MV-4-11 (cell line): Measurements from ENCODE around the gene BABAM2.
A peak's percentile ranks its signal among the peaks of the same experiment; 100 is the strongest.

Experiments
- DNase-seq: peaks from one replicate; lab custom pipeline; 2025; lab: John Stamatoyannopoulos, UW

The BABAM2 gene

DNA sequence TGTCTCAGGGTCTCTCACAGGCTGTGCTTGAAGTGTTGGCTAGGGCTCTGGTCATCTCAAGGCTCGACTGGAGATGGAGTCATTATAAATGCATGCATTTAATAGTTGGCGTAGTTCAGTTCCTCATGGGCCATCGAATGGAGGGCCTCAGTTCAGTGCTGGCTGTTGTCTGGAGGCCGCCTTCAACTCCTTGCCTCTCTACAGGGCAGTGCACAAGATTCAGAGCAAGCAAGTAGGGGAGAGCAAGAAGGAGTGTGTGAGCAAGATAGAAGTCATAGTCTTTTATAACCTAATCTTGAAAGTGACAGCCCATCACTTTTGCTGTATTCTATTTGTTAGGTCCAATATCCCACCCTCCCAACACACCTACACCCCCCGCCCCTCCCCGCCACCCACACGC lies 137.5 kb downstream of the BABAM2 start:
- DNase-seq: no peak

DNA sequence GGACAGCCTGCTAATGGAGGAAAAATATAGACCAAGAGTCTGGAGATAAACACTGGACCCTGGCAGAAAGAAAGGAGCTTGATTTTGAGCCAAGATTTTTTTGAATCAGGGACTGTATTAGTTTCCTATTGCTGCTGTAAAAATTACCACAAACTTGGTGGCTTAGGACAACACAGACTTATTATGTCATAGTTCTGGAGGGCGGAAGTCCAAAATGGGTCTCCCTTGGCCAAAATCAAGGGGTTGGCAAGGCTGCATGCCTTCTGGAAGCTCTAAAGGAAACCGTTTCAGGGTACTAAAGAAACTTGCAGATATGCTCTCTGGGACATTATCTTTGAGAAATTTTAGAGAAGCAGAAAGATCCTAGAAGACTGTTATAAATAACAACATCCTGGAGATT lies 140.1 kb downstream of the BABAM2 start:
- DNase-seq: no peak

DNA sequence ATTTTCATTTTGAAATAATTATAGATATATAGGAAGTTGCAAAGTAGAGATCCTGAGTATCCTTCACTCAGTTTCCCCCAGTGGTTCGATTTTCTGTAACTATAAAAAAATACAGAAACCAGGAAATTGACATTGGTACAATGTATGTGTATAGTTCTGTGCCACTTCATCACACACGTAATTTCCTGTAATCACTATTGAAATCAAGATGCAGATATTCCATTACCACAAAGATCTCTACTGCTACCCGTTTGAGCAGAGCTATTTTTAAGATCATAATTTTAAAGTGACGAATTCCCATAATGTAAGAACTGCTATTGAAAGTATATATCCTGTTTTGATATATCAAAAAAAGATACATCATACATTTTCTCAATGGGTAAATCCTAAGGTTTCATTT lies 142.3 kb downstream of the BABAM2 start:
- DNase-seq: no peak

DNA sequence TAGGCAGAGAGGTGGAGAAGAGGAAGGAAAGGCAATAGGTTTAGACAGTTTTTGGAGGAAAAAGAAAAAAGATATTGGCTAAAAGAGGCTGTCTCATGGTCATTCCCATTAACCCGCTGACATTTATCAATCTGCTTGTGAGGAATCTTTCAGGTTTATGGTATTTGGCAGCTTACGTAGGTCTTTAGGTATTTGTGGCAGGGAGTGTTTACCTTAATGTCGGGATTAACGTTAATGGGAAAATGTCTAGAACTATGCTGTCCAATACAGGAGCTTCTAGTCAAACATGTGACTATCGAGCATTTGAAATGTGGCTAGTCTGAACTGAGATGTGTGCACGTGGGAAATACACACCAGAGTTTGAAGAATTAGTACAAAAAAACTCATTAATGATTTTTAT lies 144.2 kb downstream of the BABAM2 start:
- DNase-seq: no peak

DNA sequence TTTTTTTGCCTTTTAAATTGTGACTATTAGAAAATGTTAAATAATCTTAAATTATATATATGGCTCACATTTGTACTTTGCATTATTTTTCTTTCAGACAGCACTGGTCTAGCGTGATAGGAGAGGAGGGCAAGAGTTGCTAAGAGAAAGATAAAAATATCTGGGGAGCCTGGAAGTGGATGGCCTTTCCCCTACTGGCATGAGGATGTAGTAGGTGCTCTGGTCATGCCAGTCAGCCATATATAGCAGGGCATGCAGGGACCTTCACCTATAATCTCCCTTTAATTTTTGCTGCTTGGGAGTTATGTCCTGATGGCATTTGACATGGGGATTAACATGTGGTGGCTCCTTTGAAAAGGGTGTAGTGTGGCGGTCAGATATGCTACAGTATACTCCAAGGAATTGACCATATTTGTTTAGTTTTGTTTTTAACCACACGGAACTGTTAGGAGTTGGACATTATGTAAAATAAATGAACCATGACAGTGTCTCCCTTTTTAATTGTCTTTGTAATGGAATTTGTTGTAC lies 144.7 kb downstream of the BABAM2 start:
- DNase-seq: no peak

DNA sequence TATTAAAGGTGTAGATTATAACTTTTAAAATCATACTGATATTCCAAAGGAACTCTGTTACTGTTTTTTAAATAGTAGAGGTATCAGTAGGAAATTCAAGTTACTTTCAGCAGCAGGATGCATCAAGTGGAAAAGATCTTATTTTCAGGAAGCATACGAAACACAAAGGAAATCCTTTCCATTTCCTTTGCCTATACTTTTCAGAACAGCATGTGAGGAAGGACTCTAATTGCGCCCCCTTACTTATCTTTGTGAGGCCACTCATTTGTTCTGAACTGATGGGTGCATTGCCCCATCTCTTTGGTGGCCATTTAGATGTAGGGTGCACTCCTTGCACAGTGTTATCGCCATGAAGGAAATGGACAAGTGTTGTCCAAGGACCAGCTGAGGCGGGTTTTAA lies 145.3 kb downstream of the BABAM2 start:
- DNase-seq: no peak

DNA sequence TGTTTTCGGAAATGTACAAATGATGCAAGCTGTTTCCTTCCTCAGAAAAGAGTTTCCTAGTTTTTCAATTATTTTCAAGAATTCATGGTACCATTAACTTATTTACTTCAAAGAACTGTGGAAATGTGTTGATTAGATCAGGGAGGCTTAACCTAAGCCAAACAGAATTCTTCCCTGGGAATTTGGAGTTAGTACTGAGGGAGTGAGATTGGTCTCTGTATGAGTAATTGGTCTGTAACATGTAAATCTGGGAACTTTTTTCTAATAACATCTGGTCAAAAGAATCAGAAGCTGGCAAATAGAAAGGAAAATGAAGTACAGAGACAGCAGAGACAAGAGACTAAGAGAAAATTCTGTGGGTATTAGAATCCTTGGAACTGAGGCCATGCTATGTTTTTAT lies 145.8 kb downstream of the BABAM2 start:
- DNase-seq: no peak

DNA sequence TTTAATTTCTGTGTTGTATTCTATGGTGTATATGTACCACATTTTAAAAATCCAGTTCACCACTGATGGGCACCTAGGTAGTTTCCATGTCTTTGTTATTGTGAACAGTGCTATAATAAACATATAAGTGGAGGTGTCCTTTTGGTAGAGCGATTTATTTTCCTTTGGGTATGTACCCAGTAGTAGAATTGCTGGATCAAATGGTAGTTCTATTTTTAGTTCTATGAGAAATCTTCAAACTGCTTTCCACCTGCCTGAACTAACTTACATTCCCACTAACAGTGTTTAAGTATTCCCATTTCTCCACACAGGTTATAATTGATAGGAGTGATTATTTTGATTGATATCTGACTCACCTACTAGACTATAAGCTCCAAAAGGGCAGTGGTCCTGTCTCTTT lies 148.2 kb downstream of the BABAM2 start:
- DNase-seq: no peak

DNA sequence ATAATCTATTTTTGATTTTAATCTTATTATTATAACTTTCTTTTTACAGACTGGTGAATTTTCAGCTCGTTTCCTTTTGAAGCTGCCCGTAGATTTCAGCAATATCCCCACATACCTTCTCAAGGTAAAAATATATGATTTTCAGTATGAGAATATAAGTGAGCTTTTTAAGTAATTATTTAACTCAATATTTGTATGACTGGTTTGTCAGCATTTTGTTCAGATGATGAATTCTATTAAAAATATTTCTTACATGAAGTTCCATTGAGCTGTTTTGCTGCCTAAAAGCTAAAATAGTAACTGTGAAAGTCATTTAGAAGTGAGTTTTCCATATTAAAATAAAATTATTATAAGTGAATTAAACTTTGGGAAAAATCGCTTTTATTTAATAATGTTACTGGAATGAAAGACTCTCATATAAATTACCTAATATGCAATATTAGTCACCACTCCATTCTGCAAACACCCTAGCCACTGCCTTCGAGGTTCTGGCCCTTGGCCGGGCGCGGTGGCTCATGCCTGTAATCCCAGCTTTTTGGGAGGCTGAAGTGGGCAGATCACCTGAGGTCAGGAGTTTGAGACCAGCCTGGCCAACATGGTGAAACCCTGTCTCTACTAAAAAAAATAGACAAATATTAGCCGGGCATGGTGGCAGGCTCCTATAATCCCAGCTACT lies 155.3 kb downstream of the BABAM2 start:
- DNase-seq: no peak

DNA sequence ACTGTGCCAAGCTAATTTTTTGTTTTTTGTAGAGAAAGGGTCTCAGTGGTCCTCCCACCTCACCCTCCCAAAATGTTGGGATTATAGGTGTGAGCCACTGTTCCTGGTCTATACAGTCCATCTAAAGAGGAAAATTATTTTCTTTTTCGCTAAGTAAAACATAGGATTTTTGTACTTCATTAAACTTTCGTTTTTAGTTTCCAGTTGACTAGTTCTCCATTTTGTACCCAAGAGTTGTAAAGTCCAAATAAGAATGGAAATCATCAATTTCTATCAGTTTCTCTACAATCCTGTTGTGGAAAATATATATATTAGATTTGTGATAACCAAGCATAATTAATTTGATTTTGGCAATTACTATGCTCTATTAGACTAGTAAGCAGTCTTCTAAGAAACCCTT lies 156.4 kb downstream of the BABAM2 start:
- DNase-seq: peak; percentile 27

DNA sequence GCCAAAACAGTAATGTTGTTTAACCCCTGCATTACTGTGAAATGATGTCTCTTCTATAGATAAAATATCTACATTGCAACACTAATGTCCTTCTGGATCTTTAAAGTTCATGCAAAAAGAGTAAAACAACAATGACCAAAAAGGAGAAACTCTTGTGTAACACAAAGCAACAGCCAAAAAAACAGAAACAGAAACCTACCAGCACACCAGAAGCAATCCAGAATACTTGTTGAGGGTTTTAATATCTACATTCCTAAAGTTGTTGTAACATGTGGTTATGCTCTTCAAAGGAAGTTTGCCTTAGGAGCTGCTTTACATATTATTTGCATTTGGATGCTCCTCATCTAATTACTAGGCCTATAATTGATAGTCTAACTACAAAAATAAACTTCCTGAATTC lies 157.2 kb downstream of the BABAM2 start:
- peak; percentile 86 for DNase-seq

DNA sequence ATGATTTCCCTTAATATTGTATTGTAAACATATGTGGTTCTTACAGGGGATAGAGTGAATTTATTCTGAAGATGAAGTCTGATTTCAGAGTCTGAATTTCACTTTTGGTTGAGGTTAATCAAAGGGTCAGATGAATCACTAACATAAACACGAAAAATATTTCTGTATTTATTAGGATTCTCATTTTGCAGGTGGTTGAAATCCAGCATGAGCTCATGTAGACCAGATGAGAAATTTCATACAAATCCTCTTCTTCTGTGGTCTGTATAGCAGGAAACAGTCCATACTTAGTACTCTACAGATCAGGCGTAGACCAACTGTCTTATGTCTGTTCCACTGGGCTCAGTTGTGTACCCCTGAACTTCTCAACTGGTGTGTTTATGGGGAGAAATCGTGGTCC lies 157.8 kb downstream of the BABAM2 start:
- no peak for DNase-seq

DNA sequence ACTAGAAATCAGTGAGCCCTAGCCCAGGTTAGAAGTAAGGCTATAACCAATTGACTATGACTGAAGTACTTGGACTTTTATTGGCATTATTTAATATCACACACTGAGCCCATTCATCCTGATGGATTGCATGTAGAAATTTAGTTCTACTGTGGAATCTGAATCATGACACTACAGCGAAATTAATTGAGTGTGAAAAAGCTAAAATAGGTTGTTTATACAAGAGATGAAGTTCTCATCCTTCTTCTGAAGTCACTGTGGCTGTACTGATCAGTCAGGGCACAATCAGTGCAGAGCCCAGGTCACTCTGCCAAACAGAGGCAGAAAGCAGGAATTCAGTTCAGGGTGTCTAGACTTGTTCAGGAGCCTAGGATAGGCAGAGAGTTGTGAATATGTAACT lies 158.9 kb downstream of the BABAM2 start:
- DNase-seq: no peak

DNA sequence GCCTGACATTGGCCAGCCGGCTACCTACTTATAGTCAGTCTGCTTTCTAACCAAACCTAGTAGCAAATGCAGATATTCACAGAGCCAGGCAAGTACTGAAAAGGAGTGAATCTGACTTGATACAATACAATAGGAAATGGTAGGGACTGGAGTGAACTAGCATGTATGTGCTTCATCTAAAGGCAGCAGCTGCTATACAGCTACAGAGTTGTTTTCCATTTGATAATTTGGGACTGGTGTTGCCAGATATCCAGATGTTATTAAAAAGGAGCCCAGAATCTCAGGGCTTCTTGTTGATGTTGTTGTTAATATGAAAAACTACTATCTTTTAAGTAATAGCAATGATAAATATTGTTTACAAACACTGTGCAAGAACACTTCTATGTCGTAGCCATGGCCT lies 159.4 kb downstream of the BABAM2 start:
- DNase-seq: no peak

DNA sequence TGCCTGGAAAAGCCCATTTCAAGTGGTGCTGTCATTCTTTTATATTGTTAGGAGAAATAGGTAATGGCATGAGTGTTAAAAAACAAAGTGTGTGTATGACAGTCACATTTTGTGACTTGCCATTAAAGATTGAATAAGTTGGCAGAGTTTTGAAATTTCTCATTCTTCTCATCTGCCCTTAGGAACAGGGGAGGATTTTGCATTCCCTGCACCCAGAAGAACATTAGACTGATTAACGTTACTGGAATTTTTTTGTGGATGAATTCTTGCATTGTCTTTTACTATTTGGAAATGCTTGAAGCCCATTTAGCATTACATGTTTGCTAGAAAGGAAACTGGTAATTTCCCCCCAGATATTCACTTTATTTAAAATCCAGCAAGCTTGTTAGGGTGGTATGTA lies 162.2 kb downstream of the BABAM2 start:
- no peak for DNase-seq

DNA sequence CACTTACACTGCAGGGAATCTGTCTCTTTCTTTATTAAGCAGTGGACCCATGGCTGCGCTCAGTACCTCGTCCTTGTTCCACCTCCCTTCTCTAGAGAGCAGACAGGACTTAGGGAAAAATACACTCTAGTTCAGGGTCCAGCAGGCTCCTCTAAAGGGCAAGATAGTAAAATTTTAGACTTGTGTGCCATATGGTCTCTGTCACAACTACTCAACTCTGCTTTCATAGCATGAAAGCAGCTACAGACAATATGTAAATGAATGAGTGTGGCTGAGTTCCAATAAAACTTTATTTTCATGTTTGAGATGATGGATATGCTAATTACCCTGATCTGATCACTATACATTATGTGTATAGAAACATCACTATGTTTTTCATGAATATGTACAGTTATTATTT lies 163.1 kb downstream of the BABAM2 start:
- DNase-seq: no peak

DNA sequence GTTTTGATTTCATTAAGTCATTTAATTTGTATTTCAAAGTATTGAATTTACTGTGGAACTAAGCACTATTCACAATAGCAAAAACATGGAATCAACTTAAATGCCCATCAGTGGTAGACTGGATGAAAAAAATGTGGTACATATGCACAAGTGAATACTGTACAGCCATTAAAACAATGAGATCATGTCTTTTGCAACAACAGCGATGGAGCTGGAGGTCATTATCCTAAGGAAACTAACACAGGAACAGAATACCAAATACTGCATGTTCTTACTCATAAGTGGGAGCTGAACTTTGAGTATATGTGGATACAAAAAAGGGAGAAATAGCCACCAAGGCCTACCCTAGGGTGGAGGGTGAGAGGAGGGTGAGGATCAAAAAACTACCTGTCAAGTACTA lies 164.4 kb downstream of the BABAM2 start:
- DNase-seq: no peak

DNA sequence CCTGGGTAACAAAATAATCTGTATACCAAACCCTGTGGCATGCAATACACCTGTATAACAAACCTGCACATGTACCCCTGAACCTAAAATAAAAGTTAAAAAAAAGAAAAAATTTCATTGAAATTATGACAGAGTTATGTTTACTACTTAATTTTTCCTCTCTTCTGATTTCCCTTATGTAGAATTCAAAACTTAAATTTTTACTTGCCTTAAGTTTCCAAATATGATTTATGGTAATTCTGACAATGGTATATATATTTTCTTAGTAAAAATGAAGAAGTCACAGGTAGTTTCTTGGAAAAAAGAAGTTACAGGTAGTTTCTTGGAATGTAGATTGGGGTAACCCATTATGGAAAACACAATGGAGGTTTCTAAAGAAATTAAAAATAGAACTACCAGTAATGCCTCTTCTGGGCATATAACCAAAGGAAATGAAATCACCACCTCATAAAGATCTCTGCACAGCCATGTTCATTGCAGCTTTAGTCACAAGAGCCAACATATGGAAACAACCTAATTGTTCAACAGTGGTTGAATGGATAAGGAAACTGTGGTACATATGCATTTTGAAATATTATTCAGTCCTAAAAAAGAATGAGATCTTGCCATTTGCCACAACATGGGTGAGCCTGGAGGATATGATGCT lies 164.9 kb downstream of the BABAM2 start:
- DNase-seq: peak; percentile 29

DNA sequence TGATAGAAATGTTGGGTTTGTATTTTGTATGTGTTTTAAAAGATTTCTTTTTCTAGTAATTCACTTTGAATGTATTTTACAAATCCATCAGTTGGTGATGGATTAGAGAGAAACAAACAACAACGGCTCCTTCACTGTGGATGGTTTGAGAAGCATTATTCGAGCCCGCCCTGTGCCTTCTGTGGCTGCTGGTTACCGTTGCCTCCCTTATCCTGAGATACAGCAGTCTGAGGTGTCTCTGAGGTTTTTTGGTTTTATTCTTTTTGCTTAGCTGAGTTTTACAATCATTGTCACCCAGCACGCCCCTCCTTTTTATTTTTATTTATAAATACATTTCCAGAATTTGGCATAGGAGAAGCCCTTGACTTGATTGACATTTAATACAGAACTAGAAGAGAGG lies 168.3 kb downstream of the BABAM2 start:
- no peak for DNase-seq

DNA sequence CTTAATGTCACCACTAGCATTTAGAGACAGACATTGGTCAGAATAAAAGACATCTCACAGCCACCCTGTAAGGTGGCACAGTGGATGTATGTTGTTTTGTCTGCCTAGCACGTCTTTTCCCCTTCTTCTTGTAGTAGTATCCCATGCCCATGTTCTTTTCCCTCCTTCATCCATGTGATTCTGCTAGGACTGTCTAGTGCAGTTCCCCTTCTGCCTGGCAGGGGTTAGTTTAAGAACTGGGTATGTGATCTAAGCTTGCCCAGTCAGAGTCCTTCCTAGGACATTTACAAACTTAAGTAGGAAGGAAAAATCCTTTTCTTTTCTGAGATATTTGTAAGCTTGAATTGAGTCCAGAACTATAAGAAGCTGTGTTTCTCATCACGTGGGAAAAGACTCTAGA lies 172.3 kb downstream of the BABAM2 start:
- no peak for DNase-seq

DNA sequence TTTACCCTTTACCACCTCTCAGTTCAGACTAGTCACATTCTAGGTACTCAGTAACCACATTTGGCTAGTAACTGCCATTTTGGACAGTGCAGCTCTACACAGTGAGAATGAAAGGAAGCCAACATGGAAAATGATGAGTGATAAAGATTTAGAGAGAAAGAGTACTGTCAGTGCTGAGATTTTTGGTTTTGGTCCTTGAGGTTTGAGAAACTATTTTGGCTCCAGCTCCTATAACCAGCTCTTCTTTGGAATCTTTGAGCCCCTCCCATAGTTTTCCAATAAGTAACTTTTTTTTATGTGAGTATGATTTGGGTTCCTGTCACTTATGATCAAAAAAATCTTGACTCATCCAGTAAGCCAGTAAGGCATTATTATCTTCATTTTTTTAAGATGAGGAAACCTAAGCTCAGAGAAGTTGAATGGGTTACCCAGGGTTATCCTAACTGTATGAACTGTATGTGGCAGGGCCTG lies 173.0 kb downstream of the BABAM2 start:
- DNase-seq: no peak

DNA sequence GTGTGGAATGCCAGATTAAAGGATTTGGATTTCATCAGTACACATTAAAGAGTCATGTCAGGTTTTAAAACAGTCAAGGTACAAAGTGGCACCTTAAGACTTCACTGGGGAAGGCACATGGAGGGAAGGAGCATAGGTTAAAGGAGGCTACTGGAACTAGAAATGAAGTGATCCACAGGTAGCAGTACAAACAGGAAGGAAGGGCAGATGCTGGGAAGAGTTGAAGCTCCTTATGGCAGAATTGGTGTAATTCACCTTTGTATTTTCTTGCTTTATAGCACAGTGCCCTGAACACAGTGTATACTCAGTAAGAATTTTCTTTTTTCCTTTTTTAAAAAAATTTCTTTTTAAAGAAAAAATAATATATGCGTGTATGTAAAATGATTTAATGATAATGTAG lies 177.1 kb downstream of the BABAM2 start:
- no peak for DNase-seq

DNA sequence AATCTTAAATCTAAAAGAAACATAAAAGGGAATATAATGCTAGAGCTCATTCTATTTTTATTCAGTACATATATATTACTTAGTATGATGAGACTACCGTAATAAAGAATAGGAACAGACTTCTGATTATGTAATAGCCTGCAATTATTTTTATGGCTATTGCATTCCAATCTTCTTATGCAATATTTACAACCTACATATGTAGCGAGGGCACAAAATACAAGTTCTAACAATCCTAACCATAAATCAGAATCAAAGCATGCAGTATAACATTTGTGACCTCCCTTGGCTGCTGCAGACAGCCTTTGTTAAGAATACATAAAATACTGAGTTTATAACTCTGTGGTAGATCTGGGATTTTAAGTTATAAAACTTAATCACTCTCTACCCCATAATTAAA lies 177.6 kb downstream of the BABAM2 start:
- no peak for DNase-seq

DNA sequence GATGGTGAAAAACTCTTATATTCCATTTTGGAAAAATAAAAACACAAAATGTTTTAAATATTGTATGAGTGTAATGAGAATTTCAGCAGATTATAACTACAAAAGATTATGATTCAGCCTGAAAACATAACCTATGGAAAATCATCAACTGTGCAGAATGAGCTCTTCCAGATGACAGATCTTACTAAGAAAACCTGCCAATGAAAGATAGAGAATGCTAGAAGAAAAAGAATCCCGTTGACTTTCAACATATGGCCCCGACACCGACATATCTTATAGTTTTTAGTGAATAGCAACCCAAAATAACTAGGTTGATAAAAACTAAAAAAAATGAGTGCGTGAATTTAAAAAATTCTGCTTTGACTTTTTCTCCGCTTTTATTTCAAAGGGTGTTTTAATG lies 178.0 kb downstream of the BABAM2 start:
- DNase-seq: no peak
